HEK293T (cell line): ENCODE measurements around the gene PIP5K1B.

Experiments used
- ELF4 ChIP-seq: fragments of 450-650 bp; IDR thresholded peaks from 2 replicates; pipeline ENCODE4 v1.6.1; 2017; ENCODE audit warnings: antibody characterized with exemption
- FOXA1 ChIP-seq: fragments of 450-650 bp; IDR thresholded peaks from 2 replicates; pipeline ENCODE4 v1.6.1; 2016; ENCODE audit warnings: mild to moderate bottlenecking
- NFRKB ChIP-seq: fragments of 450-650 bp; IDR thresholded peaks from 2 replicates; pipeline ENCODE4 v1.6.1; 2016; ENCODE audit warnings: mild to moderate bottlenecking, moderate library complexity
- SUZ12 ChIP-seq: fragments of 450-650 bp; IDR thresholded peaks from 2 replicates; pipeline ENCODE4 v1.6.1; 2016; ENCODE audit warnings: mild to moderate bottlenecking

GRCh38 chr9:68698943-68699509 lies 6.0 kb upstream of the PIP5K1B start:
- TF ChIP-seq NFRKB: no peak
- TF ChIP-seq FOXA1: no peak
- no peak for TF ChIP-seq SUZ12
- no peak for TF ChIP-seq ELF4
